ENCODE results near the gene RBBP4.
A peak's percentile ranks its signal among the peaks of the same experiment; 100 is the strongest.

The RBBP4 gene

GRCh38 chr1:32716312-32717148, 65.5 kb downstream of the RBBP4 start:
- Histone ChIP-seq H2AFZ (ENCODE audit: low read length) (peak overlapping the region; percentile 70), H4K20me1 (ENCODE audit: insufficient read depth, low read length, poor library complexity, severe bottlenecking) (no peaks in the 10 kb centered on the region), H3K9ac (ENCODE audit: low read depth, low read length, poor library complexity, severe bottlenecking) (peak overlapping the region; percentile 63), H3K79me2 (ENCODE audit: insufficient read depth, low read length) (no peaks in the 10 kb centered on the region), H3K36me3 (ENCODE audit: insufficient read depth, low read length) (no peaks in the 10 kb centered on the region), H3K9me3 (ENCODE audit: insufficient read depth, low read depth, low read length) (no peaks in the 10 kb centered on the region), H3K27me3 (ENCODE audit: insufficient read depth, low read length, poor library complexity, severe bottlenecking) (no peaks in the 10 kb centered on the region), H3K4me1 (ENCODE audit: insufficient read depth, low read length, poor library complexity, severe bottlenecking) (peaks cover 15% of the 10 kb centered on the region), H3K4me3 (ENCODE audit: low read length, poor library complexity, severe bottlenecking) (peak overlapping the region; percentile 62), H3K9me2 (replicated peaks; ENCODE audit: low read depth, low read length) (no peaks in the 10 kb centered on the region), H3K4me2 (ENCODE audit: low read depth, low read length, poor library complexity, severe bottlenecking) (peak overlapping the region; percentile 67), H3F3A (ENCODE audit: low read depth) (no peaks in the 10 kb centered on the region)
- TF ChIP-seq EZH2phosphoT487 (IDR thresholded peaks at IDR 0.05; ENCODE audit: borderline replicate concordance) (no peak), CTCF (conservative IDR thresholded peaks at IDR 0.05; ENCODE audit: low read length) (no peak)

- Histone ChIP-seq H3K79me2 (ENCODE audit: insufficient read depth, low read length) (no peaks in the 10 kb centered on the region), H2AFZ (ENCODE audit: low read length) (no peak overlapping the region), H3K36me3 (ENCODE audit: insufficient read depth, low read length) (no peaks in the 10 kb centered on the region), H3K9me2 (replicated peaks; ENCODE audit: low read depth, low read length) (no peaks in the 10 kb centered on the region), H3K4me3 (ENCODE audit: low read length, poor library complexity, severe bottlenecking) (no peak overlapping the region), H3K4me2 (ENCODE audit: low read depth, low read length, poor library complexity, severe bottlenecking) (peak overlapping the region; percentile 67), H3K9ac (ENCODE audit: low read depth, low read length, poor library complexity, severe bottlenecking) (peak overlapping the region; percentile 63), H3K27me3 (ENCODE audit: insufficient read depth, low read length, poor library complexity, severe bottlenecking) (no peaks in the 10 kb centered on the region), H3K9me3 (ENCODE audit: insufficient read depth, low read depth, low read length) (no peaks in the 10 kb centered on the region), H3K4me1 (ENCODE audit: insufficient read depth, low read length, poor library complexity, severe bottlenecking) (peaks cover 12% of the 10 kb centered on the region), H3F3A (ENCODE audit: low read depth) (no peaks in the 10 kb centered on the region), H4K20me1 (ENCODE audit: insufficient read depth, low read length, poor library complexity, severe bottlenecking) (no peaks in the 10 kb centered on the region)
- TF ChIP-seq EZH2phosphoT487 (IDR thresholded peaks at IDR 0.05; ENCODE audit: borderline replicate concordance) (no peak), CTCF (conservative IDR thresholded peaks at IDR 0.05; ENCODE audit: low read length) (no peak)
These were observed 66.5 kb downstream of the RBBP4 start for GRCh38 chr1:32717503-32717902.

- H3K9ac ChIP-seq (ENCODE audit: low read depth, low read length, poor library complexity, severe bottlenecking): no peak overlapping the region
- no peak overlapping the region for H2AFZ ChIP-seq (ENCODE audit: low read length)
- H4K20me1 ChIP-seq (ENCODE audit: insufficient read depth, low read length, poor library complexity, severe bottlenecking): no peaks in the 10 kb centered on the region
- H3K79me2 ChIP-seq (ENCODE audit: insufficient read depth, low read length): no peaks in the 10 kb centered on the region
- no peaks in the 10 kb centered on the region for H3K36me3 ChIP-seq (ENCODE audit: insufficient read depth, low read length)
- TF ChIP-seq EZH2phosphoT487 (IDR thresholded peaks at IDR 0.05; ENCODE audit: borderline replicate concordance) (no peak), CTCF (conservative IDR thresholded peaks at IDR 0.05; ENCODE audit: low read length) (no peak)
- no peaks in the 10 kb centered on the region for H3K27me3 ChIP-seq (ENCODE audit: insufficient read depth, low read length, poor library complexity, severe bottlenecking)
- H3K9me3 ChIP-seq (ENCODE audit: insufficient read depth, low read depth, low read length): no peaks in the 10 kb centered on the region
- no peaks in the 10 kb centered on the region for H3K9me2 ChIP-seq (replicated peaks; ENCODE audit: low read depth, low read length)
- peaks cover 12% of the 10 kb centered on the region for H3K4me1 ChIP-seq (ENCODE audit: insufficient read depth, low read length, poor library complexity, severe bottlenecking)
- H3K4me2 ChIP-seq (ENCODE audit: low read depth, low read length, poor library complexity, severe bottlenecking): no peak overlapping the region
- H3F3A ChIP-seq (ENCODE audit: low read depth): no peaks in the 10 kb centered on the region
- H3K4me3 ChIP-seq (ENCODE audit: low read length, poor library complexity, severe bottlenecking): no peak overlapping the region
These were observed 67.0 kb downstream of the RBBP4 start for GRCh38 chr1:32718036-32718435.

All from Loucy (cell line).